ENCODE results near the gene HLA-E. TPM values are rescaled to one million over a fixed set of nuclear protein-coding genes. Genes with fewer than 3 reads are reported as not detected.
"Not testable (repeated sequence)": the region's sequence is repeated elsewhere in the genome, so short reads cannot be mapped to it uniquely, and the experiment has no call there.

Gene HLA-E
- total RNA-seq, 2 donors from 2014 or later = 133 to 216 TPM

DNA sequence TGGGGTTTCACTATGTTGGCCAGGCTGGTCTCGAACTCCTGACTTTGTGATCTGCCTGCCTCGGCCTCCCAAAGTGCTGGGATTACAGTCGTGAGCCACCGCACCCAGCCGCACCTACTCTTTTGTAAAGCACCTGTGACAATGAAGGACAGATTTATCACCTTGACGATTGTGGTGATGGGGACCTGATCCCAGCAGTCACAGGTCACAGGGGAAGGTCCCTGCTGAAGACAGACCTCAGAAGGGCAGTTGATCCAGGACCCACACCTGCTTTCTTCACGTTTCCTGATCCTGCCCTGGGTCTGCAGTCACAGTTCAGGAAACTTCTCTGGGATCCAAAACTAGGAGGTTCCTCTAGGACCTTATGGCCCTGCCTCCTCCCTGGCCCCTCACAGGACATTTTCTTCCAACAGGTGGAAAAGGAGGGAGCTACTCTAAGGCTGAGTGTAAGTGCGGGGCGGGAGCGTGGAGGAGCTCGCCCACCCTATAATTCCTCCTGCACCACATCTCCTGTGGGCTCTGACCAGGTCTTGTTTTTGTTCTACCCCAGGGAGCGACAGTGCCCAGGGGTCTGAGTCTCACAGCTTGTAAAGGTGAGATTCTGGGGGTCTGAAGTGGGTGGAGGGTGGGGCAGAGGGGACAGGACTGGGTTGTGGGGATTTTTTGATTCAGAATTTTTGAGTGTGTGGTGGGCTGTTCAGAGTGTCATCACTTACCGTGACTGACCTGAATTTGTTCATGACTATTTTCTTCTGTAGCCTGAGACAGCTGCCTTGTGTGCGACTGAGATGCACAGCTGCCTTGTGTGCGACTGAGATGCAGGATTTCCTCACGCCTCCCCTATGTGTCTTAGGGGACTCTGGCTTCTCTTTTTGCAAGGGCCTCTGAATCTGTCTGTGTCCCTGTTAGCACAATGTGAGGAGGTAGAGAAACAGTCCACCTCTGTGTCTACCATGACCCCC lies 3.0 kb downstream of the HLA-E start:
- TF ChIP-seq, protein P1, sequence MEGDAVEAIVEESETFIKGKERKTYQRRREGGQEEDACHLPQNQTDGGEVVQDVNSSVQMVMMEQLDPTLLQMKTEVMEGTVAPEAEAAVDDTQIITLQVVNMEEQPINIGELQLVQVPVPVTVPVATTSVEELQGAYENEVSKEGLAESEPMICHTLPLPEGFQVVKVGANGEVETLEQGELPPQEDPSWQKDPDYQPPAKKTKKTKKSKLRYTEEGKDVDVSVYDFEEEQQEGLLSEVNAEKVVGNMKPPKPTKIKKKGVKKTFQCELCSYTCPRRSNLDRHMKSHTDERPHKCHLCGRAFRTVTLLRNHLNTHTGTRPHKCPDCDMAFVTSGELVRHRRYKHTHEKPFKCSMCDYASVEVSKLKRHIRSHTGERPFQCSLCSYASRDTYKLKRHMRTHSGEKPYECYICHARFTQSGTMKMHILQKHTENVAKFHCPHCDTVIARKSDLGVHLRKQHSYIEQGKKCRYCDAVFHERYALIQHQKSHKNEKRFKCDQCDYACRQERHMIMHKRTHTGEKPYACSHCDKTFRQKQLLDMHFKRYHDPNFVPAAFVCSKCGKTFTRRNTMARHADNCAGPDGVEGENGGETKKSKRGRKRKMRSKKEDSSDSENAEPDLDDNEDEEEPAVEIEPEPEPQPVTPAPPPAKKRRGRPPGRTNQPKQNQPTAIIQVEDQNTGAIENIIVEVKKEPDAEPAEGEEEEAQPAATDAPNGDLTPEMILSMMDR (IDR thresholded peaks at IDR 0.05) = no peak
- peaks cover 0 to 4% of the 10 kb centered on the region in 2 donors for H3K36me3 ChIP-seq (replicated peaks in 1 of 2; ENCODE audit: insufficient read depth in 1 of 2, low read depth in 2 of 2)
- intact Hi-C loops (cut with DNase I) = loop anchor here (5.0 kb wide), 1 partner anchor 40 kb away; no protein-coding TSS in a partner anchor
- WGBS, 2 donors = 87 to 88% methylated on average over 12 to 16 of the region's 16 CpGs
- H3K4me3 ChIP-seq = no peak overlapping the region
- ATAC-seq (no peak), DNase-seq (no peak)
- peaks cover 18% of the 10 kb centered on the region for H3K4me1 ChIP-seq
- H3K9me3 ChIP-seq = no peaks in the 10 kb centered on the region
- H3K27ac ChIP-seq = no peak overlapping the region
- H3K27me3 ChIP-seq = no peaks in the 10 kb centered on the region

DNA sequence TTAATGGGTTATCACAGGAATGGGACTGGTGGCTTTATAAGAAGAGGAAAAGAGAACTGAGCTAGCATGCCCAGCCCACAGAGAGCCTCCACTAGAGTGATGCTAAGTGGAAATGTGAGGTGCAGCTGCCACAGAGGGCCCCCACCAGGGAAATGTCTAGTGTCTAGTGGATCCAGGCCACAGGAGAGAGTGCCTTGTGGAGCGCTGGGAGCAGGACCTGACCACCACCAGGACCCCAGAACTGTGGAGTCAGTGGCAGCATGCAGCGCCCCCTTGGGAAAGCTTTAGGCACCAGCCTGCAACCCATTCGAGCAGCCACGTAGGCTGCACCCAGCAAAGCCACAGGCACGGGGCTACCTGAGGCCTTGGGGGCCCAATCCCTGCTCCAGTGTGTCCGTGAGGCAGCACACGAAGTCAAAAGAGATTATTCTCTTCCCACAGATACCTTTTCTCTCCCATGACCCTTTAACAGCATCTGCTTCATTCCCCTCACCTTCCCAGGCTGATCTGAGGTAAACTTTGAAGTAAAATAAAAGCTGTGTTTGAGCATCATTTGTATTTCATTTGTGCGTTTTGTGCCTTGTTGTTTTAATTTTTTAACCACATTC lies 4.4 kb downstream of the HLA-E start:
- intact Hi-C loops (cut with DNase I) = loop anchor here (5.0 kb wide), 1 partner anchor 39 kb away; no protein-coding TSS in a partner anchor
- H3K4me3 ChIP-seq = no peak overlapping the region
- peaks cover 0 to 4% of the 10 kb centered on the region in 2 donors for H3K36me3 ChIP-seq (replicated peaks in 1 of 2; ENCODE audit: insufficient read depth in 1 of 2, low read depth in 2 of 2)
- 65 to 66% methylated on average over 8 of the region's 8 CpGs for WGBS, 2 donors
- H3K9me3 ChIP-seq = no peaks in the 10 kb centered on the region
- H3K27me3 ChIP-seq = no peaks in the 10 kb centered on the region
- TF ChIP-seq, protein P1 (IDR thresholded peaks at IDR 0.05) = no peak
- TF ChIP-seq POLR2A (IDR thresholded peaks at IDR 0.05) = no peak
- DNase-seq (no peak), ATAC-seq (no peak)
- peaks cover 18% of the 10 kb centered on the region for H3K4me1 ChIP-seq
- H3K27ac ChIP-seq = no peak overlapping the region

DNA sequence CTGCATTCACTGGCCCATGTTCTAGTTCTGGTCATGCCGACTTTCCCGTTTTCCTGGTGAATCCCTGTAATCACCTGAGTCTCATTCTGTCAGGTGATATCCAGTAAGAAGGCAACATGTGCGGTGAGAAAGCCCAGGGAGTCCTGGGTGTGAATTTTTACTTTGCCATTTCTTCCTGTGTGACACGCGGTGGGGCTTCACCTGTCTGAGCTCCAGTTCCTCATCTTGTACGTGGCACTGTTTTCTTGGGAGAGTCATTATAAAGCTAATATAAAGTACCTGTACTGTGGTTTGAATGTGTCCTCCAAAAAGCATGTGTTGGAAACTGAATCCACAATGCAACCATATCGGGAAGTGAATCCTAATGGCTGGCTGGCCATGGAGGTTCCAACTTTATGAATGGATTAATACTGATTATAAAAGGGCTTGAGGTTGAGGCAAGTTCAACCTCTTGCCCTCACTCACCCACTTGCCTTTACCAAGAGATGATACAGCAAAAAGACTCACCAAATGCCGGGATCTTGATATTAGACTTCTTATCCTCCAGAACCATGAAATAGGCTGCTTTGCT lies 5.1 kb downstream of the HLA-E start:
- no peak overlapping the region for H3K27ac ChIP-seq
- peaks cover 15% of the 10 kb centered on the region for H3K4me1 ChIP-seq
- ATAC-seq = no peak
- no peaks in the 10 kb centered on the region for H3K27me3 ChIP-seq
- no peaks in the 10 kb centered on the region for H3K9me3 ChIP-seq
- no peak overlapping the region for H3K4me3 ChIP-seq
- 71 to 85% methylated on average over 8 of the region's 8 CpGs for WGBS, 2 donors
- TF ChIP-seq, protein P1 (IDR thresholded peaks at IDR 0.05) = no peak
- no peak for TF ChIP-seq POLR2A (IDR thresholded peaks at IDR 0.05)
- intact Hi-C loops (cut with DNase I) = loop anchor here (5.0 kb wide), 1 partner anchor 38 kb away; no protein-coding TSS in a partner anchor
- no peak for DNase-seq
- H3K36me3 ChIP-seq (replicated peaks in 1 of 2; ENCODE audit: insufficient read depth in 1 of 2, low read depth in 2 of 2) = peaks cover 0 to 4% of the 10 kb centered on the region in 2 donors

- H3K27me3 ChIP-seq; DNase-seq; H3K4me3 ChIP-seq; H3K9me3 ChIP-seq; H3K36me3 ChIP-seq (replicated peaks in 1 of 2; ENCODE audit: insufficient read depth in 1 of 2, low read depth in 2 of 2); ATAC-seq; H3K27ac ChIP-seq; intact Hi-C loops (cut with DNase I): not testable (repeated sequence)
- 72 to 77% methylated on average over 4 of the region's 4 CpGs for WGBS, 2 donors
- H3K4me1 ChIP-seq = peaks cover 15% of the 10 kb centered on the region
Observed at GRCh38 chr6:30495060-30495459, 5.8 kb downstream of the HLA-E start.

DNA sequence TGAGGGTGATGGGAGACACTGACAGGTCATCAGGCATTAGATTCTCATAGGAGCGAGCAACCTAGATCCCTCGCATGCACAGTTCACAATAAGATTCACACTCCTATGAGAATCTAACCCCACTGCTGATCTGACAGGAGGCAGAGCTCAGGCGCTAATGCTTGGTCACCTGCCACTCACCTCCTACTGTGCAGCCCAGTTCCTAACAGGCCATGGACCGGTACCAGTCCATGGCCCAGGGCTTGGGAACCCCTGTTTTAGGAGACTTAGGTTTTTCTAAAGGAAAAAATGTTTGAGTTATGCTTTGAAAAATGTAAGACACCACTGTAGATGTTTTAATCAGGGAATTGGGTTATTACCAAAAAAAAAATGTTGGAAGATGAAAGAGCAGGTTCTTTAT lies 6.7 kb downstream of the HLA-E start:
- no peak for DNase-seq
- peak overlapping the region in 2 of 4 donors; percentile 2 to 12 for H3K27ac ChIP-seq
- TF ChIP-seq, protein P1 (IDR thresholded peaks at IDR 0.05) = no peak
- no peaks in the 10 kb centered on the region for H3K9me3 ChIP-seq
- H3K4me1 ChIP-seq = peaks cover 6% of the 10 kb centered on the region
- 80 to 85% methylated on average over 4 of the region's 4 CpGs for WGBS, 2 donors
- no peak overlapping the region for H3K4me3 ChIP-seq
- H3K36me3 ChIP-seq (replicated peaks in 1 of 2; ENCODE audit: insufficient read depth in 1 of 2, low read depth in 2 of 2) = peaks cover 0 to 4% of the 10 kb centered on the region in 2 donors
- no peaks in the 10 kb centered on the region for H3K27me3 ChIP-seq
- intact Hi-C loops (cut with DNase I) = no loop called here
- ATAC-seq = no peak

DNA sequence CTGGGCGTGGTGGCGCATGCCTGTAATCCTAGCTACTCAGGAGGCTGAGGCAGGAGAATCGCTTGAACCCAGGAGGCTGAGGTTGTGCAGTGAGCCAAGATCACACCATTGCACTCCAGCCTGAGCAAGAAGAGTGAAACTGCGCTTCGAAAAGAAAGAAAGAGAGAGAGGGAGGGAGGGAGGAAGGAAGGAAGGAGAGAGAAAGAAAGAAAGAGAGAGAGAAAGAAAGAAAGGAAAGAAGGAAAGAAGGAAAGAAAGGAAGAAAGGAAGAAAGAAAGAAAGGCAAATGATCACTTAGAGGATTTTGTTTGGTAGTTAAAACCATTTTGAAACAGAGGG lies 7.9 kb downstream of the HLA-E start:
- H3K4me1 ChIP-seq; H3K9me3 ChIP-seq; H3K27me3 ChIP-seq; H3K27ac ChIP-seq; intact Hi-C loops (cut with DNase I); H3K36me3 ChIP-seq (replicated peaks in 1 of 2; ENCODE audit: insufficient read depth in 1 of 2, low read depth in 2 of 2); ATAC-seq; H3K4me3 ChIP-seq; DNase-seq: not testable (repeated sequence)
- 86 to 91% methylated on average over 5 of the region's 5 CpGs for WGBS, 2 donors
